DMS153 (cell line): ENCODE data around the gene DMBT1.

Experiments
- DNase-seq: peaks from one replicate; lab custom pipeline; 2025; lab: John Stamatoyannopoulos, UW

The DMBT1 gene

DNA sequence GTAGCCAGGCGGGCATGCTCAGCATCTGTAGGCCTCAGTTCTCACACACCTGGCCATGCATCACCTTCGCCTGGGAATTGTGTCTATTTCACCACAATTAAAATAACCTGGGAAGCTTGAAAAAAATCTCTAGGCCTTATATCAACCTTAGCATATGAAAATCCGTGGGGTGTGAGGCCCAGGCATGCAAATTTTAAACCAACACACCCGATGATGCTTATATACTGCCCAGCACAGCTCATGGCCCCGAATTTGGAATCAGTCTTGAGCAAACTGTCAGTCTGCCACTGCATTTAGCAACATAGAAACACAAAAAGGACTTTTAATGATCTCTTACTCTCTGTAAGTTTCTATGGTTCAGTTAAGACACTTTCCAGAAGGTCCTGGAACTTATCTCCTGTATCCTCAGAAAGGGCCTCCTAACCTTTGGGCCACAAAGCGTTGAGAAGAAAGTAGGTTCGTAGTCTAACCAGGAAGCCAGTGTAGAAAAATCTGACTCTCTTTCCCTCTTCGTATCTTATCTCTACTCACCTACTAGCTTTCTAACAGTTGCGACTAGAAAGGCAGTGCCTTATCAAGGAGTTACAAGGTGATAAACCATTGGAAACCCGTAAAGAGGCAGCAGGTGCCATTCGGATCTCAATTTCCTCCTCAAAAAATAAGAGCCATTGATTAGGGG is 12.0 kb upstream of the DMBT1 start:
- DNase-seq: no peak

DNA sequence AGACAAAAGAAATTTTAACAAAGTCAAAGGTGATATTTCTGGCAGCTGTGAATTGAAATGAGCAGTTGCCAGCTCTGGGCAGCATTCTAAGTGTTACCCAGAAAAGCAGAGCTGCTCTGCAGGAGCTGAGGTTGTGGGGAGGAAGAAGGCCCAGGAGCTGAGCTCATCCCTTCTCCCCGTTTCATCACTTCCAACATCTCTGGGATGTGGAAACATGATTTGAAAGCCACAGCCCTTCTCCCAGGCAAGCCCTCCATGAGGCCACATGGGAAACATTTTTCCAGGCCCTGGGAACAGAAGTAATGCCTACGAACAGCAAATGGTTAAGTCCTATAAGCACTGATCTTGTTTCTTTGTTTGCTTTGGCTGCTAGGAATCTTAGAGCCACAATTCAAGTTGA is 10.9 kb upstream of the DMBT1 start:
- DNase-seq: no peak

DNA sequence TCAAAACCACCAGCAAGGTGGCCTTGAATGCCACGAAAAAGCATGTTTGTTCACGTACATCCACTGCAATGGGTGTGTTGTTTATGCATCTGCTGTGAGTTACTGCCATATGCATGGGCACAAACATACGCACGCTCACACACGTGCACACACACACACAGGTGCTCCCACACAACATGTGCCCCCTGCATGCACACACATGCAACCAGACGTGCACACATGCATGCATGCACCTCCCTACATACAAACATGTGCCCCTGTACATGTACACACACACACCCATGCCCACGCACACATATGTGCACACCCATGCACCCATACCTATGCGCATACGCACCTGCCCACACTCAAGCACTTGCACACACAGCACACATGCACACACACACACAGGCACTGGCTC is 10.1 kb upstream of the DMBT1 start:
- DNase-seq: no peak

DNA sequence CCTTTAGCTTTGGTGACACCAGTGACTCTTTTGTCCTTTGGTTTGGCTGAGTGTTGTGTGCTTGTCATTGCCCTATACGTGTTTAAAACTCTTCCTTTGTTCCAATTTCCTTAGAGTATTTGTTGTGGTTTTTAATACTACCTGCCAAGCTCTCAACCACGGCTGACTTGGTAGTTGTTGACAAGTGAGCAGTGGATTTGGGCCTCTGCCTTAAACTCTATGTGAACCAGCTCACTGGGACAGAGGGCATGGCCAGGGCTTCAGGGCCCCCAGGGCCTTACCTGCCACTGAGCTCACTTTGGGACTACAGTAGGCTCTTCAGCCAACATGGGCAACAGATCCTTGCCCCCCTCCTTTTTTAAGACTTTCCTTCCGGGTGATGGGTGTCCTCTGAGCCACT is 9.6 kb upstream of the DMBT1 start:
- no peak for DNase-seq

DNA sequence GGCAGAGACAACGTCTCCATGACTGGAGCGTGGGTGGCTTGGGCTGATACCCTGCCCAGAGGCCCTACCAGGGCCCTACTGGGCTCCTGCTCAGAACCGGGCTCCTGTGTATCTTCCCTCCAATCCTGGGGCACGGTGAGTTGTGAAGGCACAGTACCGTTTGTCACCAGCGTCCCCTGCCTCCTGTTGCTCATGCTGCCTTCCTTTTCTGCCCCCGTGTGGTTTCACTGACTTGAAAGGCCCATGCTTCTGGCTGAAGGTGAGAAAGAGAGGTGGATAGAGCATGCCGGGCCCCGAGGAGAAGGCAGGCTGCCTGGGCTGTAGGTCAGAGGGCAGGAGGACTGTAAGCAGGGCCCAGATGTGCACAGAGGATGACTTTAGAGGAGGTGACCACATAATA is 9.1 kb upstream of the DMBT1 start:
- DNase-seq: no peak

DNA sequence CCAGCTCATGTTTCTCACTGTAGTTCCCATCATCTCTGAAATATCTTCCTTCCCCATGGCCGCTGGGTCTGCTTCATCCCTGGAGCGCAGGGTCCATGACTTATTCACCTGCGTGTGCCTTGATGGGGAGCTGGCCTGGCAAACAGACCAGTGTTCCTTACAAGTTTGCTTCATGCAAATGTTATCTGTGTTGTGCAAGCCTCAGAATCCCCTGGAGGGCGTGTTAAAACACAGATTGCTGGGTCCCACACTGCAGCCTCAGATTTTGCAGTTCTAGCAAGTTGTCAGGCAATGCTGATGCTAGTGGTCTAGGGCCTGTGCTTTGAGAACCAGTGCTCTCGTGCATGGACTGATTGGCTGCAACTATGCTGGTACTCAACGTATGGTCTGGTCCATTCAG is 7.2 kb upstream of the DMBT1 start:
- no peak for DNase-seq

DNA sequence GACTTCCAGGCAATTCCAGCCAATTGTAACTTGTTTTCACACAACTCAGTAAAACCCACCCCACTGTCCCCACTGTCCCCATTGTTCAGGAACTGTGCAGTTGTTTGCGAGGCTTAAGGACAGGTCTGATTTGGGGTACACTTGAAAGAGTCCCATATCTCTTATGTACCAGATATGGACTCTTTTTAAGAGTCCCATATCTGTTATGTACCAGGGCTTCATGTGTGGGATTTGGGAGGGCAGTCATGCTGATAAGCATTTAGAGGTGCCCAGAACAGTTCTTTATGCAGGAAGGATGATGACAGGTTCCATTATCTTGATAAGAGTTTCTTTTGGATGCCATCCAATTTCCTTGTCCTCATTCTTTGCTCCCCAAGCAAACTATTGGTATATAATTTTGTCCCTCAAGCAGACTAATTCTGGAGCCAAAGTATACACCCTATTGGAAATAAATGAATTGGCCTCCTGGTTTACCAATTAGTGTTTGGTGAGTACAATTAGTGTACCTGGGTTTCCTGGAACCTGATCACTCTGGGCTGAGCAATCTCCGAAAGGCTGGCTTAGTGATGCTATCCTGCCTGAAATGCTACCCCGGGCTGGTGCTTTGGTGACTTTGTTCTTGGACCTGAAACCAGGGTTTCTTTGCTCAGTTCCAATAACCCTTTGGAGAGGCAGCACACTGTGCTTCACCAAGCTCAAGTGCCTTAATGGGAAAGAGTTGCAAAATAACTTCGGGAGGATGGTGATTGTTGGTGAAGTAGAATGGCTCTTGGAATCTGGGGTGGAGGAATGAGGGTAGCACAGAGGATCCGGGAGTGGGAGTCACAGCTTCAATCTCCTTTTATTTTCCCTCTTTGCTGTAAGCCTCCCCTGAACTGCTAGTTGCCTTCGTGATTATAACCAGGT is 6.2 kb upstream of the DMBT1 start:
- peak; percentile 32 for DNase-seq

DNA sequence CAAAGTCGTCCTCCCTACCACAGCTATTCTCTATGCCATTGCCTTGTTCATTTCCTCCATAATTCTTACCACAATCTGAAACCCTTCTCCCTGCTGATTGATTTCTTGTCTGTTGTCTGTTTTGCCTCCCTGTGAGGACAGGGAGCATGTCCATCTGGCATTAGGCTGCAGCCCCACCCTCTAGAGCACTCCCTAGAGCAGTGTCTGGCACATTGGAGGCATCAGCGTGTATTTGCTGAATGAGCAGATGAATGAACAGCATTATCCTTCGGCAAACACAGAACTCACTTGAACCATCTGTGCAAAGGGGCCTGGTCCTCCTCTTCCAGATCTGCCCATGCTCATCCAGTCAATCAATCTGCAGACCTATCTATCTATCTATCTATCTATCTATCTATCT is 5.1 kb upstream of the DMBT1 start:
- peak; percentile 22 for DNase-seq

DNA sequence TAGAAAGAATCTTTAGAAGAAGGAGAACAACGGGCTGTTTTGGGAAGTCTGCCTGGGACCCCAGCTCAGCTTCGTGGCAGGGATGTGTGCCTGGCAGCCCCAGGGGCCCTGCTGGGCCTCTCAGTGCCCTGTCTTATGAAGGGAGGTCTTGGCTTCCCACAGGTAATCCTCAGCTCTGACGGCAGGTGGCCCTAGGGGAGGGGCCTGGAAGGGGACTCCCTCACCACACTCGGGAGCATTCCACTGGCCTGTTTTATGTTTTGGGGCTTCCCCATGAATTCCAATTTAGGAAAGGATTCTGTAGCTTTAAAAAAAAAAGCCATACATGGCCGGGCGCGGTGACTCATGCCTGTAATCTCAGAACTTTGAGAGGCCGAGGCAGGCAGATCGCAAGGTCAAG is 3.0 kb upstream of the DMBT1 start:
- no peak for DNase-seq

DNA sequence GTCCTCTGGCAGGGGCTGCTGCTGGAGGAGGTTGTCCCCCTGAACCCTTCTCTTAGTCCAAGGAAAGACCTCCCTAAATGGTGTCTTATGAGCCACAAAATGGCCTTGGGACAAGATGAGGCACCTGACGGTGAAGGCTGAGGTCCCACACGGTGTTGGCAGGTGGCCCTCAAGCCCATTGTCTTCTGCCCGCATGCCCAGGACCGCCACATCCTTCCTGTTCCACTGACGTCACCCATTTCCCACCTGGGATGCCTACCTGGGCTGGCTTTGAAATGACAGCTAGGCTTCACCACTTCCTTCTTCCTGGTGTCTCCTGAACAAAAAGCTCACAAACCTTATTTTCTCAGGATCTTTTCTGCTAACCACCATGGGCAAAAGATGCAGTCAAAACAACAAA is 2.1 kb upstream of the DMBT1 start:
- DNase-seq: peak; percentile 49

DNA sequence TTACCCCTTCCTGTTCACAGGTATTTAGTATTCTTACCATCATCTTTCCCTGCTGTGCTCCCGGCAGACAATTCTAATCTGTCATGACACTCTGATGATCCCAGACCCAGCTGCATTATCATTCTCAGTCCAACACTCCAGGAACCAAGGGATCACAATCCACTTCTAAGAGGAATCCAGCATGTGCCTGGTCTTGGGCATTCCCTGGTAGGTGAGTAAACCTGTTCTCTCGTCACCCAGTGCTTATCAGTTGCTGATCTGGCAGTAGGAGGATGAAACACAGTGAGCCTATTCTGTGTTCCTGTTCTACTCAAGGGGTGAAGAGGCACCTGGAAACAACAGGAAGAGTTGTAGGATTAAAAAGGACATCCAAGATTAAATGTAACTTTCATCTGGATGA is 1.3 kb upstream of the DMBT1 start:
- no peak for DNase-seq

DNA sequence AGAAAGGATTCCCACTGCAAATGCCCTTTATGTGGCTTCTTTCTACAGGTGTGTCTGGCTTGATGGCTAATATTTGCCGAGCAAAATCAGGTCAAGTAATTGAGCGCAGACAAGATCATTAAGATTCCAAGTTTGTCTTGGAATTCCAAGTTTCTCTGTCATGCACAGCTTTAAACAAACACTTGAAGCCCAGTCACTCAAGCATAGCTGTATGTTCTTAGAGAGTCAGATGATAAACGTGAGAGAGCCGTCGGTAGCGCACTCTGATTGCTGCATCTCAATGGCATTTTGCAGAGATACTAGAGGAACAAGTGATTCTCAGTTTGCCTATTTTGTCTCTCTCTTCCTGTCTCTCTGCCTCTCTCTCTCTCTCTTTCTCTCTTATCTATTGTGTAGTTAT is 658 bp downstream of the DMBT1 start:
- DNase-seq: no peak

DNA sequence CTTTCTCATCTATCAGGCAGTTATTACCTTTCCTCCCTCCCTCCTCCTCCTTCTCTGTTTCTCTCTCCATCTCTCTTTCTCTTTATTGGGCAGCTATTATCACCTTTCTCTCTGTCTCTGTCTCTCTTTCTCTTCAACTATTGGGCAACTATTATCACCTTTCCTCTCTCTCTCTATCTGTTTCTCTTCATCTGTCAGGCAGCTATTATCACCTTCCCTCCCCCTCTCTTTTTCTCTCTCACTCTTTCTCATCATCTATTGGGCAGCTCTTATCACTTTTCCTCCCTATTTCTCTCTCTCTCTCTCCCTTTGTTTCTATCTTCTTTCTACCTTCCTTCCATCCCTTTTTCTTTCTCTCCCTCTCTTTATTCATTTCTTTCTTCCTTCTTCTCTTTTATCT is 1.2 kb downstream of the DMBT1 start:
- no peak for DNase-seq

DNA sequence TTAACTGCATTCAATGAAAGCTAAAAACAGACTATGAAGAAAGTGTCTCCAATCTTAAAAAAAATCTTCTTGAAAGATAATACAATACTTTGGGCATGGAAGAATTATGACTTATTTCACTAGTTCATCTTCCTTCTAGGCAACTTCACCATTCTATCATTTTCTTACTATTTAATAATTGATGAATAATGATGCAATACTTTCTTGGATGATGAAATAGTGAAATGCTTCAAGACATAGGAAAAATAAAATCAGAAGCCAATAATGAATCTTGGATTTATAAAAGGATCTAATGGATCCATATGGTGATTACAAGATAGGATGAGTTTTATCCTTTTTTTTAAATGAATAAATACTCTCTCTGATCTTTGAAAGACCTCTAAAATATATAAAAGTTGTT is 4.4 kb downstream of the DMBT1 start:
- DNase-seq: no peak

DNA sequence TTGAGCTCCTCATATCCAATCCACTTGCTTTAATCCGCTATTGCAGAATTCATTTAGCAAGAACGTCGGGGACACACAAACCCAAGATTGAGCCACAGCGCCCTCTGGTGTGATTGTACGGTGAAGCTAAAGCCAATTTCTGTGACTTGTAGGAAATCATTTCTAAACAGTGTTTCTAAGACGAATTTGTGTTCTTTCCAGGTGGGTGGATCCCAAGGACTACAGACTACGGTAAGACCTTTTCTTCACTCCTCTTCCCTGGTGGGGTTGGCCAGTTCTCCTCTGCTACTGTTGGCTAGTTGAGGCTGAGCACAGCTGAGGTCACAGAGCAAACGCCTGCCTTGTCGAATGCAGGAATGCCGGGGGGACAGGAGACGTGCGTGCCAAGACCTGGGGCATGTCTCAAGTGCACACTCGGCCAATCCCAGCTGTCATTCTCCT is 5.2 kb downstream of the DMBT1 start:
- DNase-seq: peak; percentile 47

DNA sequence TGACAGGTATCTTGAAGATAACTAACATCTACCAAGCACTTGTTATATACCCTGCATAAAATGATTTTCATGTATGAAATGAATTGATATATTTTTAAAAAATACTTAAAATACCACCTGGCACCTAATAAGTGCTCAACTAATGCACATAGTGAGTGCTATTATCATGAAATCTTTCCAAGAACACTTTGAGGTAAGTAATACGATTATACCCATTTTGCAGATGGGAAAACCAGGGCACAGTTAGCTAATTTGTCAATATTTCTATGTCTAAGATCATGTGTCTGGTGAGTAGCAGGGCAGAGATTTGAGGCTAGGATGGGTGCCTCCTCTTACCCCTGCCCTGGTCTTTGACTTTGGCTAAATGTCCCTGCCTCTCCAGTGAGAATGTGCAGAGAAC is 6.1 kb downstream of the DMBT1 start:
- no peak for DNase-seq

DNA sequence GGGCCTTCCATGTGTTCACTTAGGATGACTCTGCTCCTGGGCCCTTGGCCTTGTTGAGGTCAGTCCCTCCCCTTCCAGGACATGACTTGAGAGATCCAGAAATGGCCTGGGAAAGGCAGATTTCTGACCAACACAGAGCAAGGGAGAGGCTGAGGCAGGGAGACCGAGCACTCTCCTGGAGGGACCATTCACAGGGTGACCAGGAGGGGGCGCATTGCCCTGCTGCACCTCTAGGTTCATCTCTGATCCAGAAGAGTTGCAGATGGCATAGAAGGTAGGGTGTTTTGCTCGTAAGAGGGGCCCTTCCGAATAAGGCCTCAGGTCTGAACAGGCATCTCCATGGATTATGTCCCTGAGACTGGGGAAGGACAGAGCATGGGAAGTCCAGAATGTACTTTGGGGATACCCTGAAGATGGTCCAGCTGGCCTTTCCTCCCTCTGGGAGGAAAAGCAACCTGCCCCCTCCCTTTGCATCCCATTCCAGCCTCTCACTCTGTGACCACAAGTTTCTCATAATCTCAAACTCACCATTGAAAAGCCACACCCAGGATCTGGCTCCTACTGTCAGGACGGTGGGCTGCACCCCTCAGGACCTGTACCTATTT is 6.6 kb downstream of the DMBT1 start:
- no peak for DNase-seq

DNA sequence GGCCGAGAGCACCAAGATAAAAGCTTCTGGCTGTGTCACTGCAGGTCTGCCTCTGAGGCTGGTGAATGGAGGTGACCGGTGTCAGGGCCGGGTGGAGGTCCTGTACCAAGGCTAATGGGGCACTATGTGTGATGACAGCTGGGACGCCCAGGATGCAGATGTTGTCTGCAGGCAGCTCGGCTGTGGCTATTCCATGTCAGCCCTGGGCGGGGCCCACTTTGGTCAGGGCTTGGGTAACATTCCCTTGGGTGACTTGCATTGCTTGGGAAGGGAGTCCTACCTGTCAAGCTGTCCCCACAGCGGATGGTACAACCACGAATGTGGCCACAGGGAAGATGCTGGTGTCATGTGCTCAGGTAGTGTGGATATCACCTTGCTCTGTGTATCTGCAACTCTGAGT is 8.0 kb downstream of the DMBT1 start:
- no peak for DNase-seq

DNA sequence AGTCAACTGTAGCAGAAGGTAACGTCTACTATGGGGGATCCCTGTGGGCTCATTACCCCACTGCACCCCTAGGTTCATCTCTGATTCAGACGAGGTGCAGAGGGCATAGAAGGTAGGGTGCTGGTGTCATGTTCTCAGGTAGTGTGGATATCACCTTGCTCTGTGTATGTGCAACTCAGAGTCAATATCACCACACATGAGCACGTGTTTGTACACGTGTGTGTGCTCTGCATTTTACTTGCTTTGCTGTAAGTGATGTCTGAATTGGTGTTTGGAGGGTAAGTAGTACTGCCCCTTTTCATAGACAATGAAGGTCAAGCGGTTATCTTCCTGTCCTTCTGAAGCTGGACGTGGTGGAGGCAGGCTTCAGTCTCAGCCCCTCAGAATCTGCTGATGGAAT is 10.4 kb downstream of the DMBT1 start:
- no peak for DNase-seq

DNA sequence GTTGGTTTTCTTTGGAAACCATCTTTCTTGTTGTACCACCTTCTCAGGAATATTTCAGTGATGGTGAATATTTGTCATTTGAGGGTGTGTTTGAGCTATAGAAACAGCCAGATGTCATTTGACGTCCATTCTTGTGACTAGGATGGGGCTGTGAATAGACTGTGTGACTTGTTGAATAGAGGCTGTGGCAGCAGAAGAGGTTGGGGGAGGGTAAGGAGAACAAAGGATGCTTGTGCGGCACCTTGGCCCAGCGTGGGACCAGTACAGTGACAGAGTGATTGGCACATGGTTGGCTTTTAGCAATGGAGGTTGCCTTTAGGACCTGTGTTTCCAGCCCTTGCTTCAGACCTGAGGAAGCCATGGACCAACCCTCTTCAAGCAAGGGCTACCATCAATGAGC is 11.3 kb downstream of the DMBT1 start:
- DNase-seq: no peak

DNA sequence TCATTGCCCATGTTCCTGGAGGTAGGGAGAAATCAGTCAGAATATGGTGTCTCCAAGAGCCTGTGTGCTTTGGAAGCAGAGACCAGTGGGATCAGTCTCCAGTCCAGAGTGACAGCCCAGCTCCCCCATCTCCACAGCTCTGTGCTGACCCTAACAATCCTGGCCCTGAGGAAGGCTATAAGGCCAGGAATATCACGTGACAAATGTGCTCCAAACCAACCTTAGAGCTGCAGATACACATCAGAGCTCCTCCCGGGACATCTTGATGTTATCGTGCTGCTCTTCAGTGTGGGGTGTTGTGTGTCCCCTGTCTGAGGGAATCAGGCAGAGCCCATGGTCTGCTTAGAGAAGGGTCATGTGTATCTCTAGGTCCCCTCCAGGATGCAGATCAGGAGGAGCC is 15.2 kb downstream of the DMBT1 start:
- DNase-seq: no peak

DNA sequence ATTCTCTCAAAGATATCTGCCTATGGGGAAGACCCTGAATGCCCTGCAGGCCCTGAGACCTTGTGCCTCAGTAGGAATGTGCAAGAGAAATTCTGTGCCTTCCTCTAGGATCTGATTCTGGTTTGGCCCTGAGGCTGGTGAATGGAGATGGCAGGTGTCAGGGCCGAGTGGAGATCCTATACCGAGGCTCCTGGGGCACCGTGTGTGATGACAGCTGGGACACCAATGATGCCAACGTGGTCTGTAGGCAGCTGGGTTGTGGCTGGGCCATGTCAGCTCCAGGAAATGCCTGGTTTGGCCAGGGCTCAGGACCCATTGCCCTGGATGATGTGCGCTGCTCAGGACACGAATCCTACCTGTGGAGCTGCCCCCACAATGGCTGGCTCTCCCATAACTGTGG is 15.7 kb downstream of the DMBT1 start:
- no peak for DNase-seq

DNA sequence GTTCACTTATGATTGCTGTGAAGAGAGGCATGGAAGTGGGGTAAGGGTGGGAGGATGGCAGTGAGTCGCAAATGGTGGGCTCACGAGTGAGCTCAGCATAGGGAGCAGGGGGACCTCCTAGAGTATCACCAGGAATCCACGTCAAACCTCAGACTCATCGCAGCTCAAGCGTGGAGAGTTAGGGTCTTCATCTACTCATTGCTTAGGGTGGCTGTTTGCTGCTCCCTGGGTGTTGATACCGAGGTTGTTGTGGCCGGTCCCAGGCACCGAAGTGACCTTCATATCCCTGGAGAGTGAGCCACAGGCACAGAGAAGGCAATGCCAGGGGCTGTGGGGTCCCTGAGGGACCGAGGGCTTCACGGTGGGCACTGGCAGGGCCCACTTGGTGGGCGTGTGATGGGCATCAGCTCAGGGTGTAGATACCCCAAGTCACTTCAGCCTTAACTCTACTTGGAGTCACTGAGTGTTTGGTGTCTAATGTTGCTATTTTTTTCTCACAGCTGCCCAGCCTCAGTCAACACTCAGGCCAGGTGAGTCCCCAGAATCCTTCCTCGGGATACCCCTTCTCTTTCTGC is 16.8 kb downstream of the DMBT1 start:
- no peak for DNase-seq
